Glomerular endothelial cell (primary cell): ENCODE results near the gene MRPS35. TPM values are rescaled to one million over a fixed set of nuclear protein-coding genes. Genes with fewer than 3 reads are reported as not detected.

Experiments
- DNase-seq: peaks from one replicate; pipeline ENCODE4 v3.0.0-alpha.2; 2011; ENCODE audit warnings: low read depth, low spot score; ENCODE audit errors: extremely low read depth
- total RNA-seq: library from RNA; depleted of rRNA; stranded (reverse); fragments of >200 nt; gene quantifications from 2 replicates; pipeline ENCODE4 v1.2.3, GENCODE V29; 2015

MRPS35 gene
- total RNA-seq, 1 donor from 2014 or later: 42.6 TPM

DNA sequence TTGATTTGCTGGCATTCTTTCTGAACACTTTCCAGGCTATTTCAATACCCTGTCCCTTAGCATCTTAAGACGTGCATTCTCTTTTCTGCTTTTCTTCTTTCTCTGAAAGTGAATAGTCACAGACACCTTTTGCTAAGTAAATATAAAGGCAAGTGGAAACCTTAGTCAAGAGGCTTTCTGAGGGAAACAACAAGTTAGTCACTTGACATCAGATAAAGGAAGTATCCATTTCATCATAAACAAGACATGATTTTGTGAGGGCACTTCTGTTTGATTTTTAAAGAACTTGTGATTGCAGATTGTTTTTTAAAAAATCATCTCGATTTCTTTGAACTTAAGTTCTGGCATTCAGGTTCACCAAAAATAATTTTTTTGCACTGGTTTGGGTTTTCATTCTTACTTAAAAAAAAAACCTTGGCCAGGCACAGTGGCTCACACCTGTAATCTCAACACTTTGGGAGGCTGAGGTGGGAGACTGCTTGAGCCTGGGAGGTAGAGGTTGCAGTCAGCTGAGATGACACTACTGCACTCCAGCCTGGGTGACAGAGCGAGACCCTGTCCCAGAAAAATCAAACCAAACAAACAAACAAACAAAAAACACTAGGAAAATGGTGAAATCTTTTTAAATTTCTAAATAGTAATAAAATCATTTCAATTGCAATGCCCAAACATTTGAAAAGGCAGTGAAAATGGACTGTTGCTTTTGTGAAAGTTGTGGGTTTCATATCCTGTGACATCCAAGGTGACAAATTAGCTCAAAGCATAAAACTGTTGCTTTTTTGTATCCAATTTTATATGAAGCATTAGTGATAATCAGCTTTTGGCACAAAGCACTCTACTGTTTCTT, 61.1 kb downstream of the MRPS35 start:
- no peak for DNase-seq

DNA sequence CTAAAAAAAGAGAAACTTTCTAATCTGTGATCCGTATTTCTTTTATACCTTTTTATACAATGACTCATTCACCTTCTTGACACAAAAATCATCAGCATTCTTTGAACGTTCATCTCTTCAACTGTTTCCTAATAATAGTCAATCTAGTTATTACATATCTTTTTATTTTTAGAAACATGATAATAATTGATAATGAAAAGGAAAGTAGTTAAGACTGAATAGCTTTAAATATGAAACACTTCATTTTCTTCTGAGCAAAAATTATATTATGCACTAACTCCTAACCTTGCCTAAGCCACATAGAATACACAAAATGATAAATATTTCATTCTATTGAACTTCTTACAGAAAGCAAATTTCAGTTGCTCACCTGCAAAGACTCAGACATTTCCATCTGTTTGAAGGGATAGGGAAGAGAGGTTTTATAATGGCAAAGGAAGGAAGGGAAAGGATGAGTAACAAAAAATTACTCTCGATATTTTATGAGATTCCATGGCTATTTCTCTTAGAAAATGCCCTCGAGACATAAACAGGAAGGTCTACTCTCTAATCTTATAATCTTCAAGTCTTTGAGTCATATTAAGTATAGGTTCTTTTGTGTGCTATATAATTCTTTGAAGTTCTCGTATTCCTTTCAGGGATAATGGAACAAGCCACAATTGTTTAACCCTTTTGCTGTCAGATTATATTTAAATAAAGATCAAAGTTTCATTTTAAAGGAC, 61.9 kb downstream of the MRPS35 start:
- no peak for DNase-seq

DNA sequence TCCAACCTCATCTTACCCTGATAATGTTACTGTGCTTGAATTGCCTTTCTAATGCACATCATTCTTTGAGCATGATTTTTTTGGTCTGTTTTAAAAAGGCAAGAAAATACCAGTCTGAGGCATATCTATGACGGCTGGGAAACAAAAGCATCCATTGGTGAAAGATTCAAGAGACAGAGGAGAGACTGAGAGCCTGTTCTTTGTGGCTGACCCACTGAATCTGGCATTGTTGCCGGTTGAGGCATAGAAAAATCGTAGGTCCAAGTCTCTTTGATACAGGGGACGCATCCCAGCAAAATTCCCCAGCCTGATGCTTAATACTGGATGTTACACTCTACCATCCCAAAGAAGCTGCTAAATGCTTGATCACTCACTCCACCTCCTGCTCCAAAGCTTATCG, 66.5 kb downstream of the MRPS35 start:
- no peak for DNase-seq

DNA sequence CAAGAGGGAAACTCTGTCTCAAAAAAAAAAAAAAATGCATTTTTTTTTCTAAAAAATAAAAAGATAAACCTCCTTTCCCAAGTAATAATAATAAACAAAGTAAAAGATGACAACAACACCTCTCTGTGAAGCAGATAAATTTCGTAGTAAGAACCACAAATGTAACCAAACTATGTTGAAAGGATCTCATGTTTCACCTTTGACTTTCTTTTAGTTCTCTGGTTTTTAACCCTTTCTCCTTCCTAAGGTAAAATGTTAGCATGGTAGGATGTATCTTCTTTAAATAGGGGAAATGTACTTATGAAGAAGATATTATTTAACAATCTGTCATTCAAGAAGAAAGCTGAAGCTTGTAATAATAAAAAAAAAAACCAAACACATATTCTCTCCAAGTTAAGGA, 67.6 kb downstream of the MRPS35 start:
- DNase-seq: no peak

DNA sequence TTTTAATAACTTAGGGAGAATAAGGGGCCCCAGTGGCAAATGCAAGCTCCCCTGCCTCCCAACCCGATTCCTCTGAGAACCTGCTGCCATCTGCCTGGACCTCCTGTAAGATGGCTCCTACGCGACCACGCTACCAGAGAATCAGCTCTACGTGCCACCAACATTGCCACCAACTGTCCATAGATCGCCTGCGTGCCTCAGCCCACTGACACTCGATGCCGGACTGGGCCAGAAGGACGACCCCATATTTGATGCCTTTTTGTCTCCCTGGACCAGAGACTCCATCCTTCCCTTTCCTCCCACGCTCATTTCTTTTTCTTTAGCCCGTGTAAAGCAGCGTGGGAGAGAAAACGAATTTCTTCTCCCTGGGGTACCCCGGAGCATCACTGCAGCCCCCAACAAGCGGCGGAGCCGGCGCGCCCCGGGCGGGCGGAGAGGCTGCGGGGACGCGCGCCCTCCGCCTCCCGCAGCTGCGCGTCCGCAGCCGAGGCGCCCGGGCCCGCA, 68.8 kb downstream of the MRPS35 start:
- no peak for DNase-seq

DNA sequence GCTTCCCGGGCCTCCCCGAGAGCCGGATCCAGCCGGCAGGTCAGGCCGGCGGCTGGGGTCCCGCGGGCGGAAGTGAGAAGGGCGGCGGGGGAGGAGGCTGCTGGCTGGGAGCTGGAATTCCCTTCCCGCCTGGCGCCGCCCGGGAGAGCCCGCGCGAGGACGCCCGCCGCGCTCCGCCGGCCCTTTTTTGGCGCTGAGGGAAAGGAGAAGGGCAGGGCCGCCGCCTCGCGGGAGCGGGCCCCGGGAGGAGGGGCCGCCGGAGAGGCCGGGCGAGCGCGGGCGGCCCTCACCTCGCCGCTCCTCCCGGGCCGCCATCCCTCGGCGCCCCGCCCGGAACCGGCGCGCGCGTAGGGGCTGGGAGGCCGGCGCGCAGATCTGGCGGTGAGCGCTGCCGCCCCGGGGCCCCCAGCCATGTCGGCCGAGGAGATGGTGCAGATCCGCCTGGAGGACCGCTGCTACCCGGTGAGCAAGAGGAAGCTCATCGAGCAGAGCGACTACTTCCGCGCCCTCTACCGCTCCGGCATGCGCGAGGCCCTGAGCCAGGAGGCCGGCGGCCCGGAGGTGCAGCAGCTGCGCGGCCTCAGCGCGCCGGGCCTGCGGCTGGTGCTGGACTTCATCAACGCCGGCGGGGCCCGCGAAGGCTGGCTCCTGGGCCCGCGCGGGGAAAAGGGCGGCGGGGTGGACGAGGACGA, 69.4 kb downstream of the MRPS35 start, which contains the start of the genes KLHL42 and MANSC4:
Gene KLHL42, plus strand, starts transcription at position 314 of the 692 bp plus-strand sequence. Its CDS starts 98 bp downstream, at position 412.
Gene MANSC4, minus strand, starts transcription at position 317 of the 692 bp plus-strand sequence. CDS start 8,960 bp downstream, outside the sequence.
- no peak for DNase-seq

DNA sequence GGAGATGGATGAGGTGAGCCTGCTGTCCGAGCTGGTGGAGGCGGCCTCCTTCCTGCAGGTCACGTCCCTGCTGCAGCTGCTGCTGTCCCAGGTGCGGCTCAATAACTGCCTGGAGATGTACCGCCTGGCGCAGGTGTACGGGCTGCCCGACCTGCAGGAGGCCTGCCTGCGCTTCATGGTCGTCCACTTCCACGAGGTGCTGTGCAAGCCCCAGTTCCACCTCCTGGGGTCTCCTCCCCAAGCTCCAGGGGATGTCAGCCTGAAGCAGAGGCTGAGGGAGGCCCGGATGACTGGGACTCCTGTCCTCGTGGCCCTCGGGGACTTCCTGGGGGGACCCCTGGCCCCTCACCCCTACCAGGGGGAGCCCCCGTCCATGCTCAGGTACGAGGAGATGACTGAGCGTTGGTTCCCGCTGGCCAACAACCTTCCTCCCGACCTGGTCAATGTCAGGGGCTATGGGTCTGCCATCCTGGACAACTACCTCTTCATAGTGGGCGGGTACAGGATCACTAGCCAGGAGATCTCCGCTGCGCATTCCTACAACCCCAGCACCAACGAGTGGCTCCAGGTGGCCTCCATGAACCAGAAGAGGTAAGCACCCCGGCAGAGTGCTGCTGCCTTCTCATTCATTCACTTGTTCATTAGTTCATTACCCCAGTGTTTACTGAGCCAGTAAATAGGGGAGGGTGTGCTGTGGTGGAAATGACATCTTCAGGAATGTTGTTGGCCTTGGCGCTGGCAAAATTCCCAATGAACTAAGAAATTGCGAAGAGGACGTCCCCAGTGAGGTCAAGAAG, 70.2 kb downstream of the MRPS35 start:
- peak; percentile 68 for DNase-seq

DNA sequence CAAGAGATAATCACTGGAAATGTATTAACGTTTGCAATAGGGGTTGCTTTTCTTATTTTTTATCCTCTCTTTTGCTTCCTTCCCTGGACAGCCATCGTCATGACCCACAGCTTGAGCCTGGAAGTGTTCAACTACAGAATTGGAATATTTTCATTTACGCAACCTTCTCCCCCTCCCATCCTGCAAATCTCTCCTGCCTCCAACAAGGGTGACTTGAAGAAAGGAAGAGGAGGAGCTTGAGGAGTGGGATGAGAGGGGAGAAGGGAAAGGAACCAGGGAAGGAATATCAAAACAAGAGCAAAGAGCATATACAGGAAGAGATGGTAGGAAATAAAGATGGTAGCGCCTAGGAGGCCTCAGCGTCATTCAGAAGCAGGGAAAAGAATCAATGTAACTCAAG, 71.0 kb downstream of the MRPS35 start:
- DNase-seq: no peak

DNA sequence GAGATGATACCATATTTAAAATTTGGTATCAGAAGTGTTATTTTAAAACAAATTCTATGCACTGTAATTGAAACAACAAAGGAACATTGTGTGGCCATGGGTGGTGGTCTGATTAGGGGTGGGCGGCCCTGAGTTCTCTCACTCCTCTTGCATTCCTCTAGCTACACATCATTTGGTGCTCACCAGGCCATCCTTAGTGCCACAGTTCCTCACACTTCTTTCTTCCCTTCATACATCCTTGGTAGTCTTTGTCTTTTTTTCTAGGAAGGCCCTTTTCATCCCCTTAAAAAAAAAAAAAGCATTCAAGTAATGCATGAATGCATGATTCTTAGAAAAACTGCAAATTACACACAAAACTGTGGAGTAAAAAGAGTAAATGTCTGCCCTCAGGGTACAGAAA, 71.8 kb downstream of the MRPS35 start:
- DNase-seq: no peak

DNA sequence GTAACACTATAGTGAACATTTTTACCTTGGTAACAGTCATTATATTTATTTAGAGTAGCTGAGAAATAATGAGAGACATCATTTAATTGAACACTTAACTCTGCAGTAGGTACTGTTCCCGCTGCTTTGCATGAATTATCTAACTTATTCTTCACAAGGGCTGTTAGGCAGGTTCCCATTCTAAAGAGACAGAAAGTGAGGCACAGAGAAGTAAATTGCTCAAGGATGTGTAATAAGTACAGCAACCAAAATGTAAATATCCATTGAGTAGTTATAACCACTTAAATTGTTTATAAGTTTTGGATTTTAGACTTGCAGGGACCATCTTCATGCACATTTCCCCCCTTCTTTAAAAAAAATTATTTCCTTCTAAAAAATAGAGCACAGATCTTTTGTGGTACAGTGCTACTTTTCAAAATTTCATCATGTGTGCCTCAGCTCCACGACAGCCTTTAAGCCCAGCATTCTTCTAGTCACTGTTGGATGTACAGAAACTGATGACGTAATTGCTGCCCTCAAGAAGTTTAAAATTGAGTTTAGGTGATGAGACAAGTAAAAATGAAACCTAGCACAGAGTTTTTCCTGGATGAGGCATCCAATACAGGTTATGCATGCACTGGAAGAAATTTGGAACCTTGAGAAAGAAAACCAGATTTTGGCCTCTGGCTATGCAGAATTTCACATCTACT, 75.4 kb downstream of the MRPS35 start:
- peak; percentile 25 for DNase-seq

DNA sequence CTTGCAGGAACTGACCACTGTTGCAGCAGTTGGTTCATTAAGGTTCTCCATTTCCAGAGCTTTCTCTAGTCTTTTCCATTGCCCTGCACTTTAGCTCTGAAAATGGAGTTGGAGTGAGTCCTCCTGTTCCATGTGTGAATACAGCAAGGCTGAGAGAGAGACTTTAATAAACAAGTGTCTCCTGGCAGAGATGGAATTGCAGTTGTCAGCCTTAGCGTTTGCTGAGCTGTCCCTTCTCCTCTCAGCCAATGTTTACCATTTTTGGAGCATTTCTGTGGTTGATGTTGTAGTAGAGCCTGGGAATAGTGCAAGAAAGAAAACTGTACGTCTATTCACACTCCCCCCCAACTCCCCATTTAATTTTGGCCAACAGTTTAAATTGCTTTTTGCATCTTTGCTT, 76.9 kb downstream of the MRPS35 start:
- DNase-seq: no peak

DNA sequence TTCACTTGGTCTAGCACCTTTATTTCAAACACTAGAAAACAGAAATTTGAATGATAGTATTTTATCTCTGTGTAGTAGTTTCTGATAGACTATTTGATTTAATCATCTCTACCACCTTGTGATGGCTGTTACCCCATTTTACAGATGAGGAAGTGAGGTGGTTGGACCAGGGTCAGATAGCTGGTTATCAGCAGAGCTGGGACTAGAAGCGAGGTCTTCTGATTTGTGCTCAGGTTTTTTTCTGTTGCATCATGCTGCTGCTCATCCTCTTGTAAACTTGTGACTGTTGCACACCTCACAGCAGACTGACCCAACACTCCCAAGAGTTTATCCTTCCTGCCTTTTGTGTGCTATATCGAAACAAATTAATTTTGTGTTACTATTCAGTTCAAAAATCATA, 79.5 kb downstream of the MRPS35 start:
- no peak for DNase-seq

DNA sequence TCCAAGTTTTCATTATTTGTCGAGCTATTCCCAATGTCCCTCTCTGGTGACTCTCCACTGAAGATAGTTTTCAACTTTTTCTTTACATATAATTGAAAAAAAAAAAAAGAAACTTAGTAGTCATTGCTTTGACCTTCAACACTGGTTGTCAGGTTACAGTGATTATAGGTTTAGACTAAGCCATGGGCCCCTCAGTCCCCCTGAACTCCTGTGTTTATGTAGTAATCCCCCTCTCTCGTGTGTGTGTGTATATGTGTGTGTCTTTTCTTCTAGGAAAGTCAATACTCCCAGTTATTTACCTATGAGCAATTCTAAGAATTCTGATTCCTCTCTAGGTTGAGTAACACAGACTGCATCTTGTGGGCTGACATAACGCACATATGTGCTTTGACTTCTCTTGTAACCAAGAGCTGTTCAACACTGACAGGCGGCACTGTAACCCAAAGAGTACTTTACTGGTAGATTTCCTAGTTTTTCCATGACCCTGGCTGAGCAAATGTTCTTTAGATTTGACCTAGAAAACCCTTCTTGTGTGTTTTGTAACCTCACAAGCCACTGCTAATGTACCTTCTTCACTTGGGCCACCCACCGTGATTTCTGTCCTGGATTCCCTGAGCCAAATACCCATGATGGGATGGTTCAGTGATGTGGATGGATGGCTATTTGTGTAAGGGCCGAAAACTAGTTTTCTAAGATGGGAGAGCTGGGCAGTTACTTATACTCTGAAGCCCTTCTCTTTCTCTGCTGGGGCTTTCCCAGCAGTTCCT, 84.4 kb downstream of the MRPS35 start:
- DNase-seq: no peak

DNA sequence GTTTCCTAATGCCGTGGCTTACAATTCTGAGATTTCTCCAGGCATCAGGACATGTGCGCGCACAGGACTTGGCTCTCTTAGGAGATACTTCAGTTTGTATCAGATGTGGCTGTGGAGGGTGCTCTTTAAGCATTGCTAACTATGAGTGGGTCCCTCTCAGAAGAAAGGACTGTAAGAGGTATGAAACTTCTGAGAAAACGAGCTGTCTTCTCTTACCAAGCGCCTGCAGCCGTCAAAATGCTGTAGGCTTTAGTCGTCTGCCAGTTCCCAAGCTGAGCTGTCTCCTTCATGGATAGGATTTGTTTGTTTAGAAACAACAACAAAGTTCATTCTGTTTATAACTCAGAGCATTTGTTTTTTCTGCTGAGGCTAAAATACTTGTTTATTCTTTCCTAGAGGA, 85.5 kb downstream of the MRPS35 start:
- DNase-seq: no peak

DNA sequence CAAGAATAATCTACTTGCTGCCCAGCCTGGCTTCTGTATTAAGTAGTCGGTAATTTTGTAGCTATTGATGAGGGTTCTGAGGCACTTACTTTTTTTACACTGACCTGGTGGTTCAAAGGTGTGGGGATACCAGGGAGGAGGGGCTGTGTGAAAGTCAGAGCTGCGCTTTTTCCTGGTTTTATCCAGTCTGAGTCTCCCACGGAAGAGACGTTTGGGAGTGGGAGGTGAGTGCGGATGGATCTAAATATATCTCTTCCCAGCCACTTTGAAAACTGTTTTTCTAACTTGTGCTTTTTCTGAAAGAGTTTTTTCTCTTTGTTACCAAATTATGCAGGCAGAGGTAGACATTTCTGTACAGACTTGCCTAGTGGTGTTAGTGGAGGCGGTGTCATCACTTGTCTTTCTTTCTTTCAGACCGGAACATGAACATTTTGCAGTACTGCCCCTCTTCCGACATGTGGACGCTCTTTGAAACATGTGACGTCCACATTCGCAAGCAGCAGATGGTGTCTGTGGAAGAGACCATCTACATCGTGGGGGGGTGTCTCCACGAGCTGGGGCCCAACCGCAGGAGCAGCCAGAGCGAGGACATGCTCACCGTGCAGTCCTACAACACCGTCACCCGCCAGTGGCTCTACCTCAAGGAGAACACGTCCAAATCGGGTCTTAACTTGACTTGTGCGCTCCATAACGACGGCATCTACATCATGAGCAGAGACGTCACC, 86.8 kb downstream of the MRPS35 start:
- no peak for DNase-seq

DNA sequence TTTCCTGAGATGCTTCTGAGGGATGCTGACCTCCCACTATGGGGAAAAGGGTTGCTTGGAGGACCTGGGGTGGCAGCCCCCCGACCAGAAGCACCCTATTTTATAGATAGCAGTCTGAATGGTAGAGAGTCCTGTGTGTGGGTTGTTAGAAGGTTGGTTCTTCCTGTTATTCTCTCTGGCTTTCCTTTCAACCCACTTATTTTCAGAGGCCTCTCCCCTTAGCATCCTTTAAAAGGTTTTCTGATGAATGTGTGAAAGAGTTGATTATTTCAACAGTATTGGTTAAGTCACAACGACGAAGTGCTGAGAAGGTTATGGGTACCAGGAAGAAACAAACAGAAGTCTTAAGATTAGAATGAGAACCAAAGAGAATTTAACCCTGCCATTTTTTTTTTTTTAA, 90.2 kb downstream of the MRPS35 start:
- no peak for DNase-seq

DNA sequence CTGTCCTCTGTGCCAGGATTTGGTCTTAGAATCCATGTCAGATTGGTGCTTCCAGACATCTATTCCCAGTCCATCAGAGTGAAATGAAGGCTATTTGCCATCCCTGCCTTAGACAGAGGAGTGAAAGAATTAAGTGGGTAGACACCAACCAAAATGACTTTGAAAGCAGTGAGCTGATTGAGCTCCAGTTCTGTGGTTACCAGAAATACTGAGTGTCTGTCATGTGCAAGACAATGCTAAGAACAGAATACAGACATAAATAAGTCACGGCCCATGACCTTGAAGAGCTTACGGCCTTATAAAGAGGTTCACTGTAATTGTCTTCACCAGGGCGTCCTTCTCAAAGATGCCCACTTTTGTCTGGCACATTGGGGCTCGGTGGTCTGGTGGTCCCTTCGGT, 91.0 kb downstream of the MRPS35 start:
- DNase-seq: no peak

DNA sequence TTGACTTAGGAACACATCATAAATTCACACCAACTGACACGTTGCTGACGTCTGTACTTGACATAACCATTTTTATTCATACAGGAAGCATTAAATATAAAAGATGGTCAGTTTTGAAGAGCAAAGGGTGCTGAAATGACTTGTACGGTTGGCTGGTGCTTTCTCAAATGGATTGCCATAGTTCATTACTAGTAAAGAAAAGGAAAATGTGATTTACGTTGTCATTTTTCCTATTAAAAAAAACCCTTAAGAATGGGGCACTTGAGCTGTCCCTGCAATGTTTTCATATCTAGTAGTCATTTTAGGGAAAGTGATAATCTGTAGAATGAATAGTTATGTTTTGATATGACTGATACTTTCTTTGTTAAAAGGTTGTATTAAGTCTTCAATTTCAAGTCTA, 91.9 kb downstream of the MRPS35 start:
- no peak for DNase-seq
